HL-60 (cell line): ENCODE data around the gene ULBP1.
"Not testable (repeated sequence)": the region's sequence is repeated elsewhere in the genome, so short reads cannot be mapped to it uniquely, and the experiment has no call there.

ENCODE experiments used
- GABPA ChIP-seq: IDR thresholded peaks from 2 replicates; pipeline ENCODE4 v1.6.1; 2012; ENCODE audit warnings: low read depth
- POLR2AphosphoS5 ChIP-seq: IDR thresholded peaks from 2 replicates; pipeline ENCODE4 v1.6.1; 2012; ENCODE audit warnings: low read depth
- REST ChIP-seq: IDR thresholded peaks from 2 replicates; pipeline ENCODE4 v1.6.1; 2012; ENCODE audit warnings: low read depth; ENCODE audit not compliant: insufficient replicate concordance
- TF ChIP-seq, protein P1 (sequence below): IDR thresholded peaks from one replicate; pipeline ENCODE4 v1.5.1; 2011; ENCODE audit warnings: low read length, control low read depth, inconsistent platforms; ENCODE audit not compliant: insufficient read depth

- TF ChIP-seq, protein P1, sequence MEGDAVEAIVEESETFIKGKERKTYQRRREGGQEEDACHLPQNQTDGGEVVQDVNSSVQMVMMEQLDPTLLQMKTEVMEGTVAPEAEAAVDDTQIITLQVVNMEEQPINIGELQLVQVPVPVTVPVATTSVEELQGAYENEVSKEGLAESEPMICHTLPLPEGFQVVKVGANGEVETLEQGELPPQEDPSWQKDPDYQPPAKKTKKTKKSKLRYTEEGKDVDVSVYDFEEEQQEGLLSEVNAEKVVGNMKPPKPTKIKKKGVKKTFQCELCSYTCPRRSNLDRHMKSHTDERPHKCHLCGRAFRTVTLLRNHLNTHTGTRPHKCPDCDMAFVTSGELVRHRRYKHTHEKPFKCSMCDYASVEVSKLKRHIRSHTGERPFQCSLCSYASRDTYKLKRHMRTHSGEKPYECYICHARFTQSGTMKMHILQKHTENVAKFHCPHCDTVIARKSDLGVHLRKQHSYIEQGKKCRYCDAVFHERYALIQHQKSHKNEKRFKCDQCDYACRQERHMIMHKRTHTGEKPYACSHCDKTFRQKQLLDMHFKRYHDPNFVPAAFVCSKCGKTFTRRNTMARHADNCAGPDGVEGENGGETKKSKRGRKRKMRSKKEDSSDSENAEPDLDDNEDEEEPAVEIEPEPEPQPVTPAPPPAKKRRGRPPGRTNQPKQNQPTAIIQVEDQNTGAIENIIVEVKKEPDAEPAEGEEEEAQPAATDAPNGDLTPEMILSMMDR: not testable (repeated sequence)
- TF ChIP-seq POLR2AphosphoS5, GABPA, REST: not testable (repeated sequence)
Measured at GRCh38 chr6:150021870-150022269, 58.1 kb downstream of the ULBP1 start.
